NCI-H226 (cell line): ENCODE measurements around the gene CARD19.

Source experiments
- DNase-seq: peaks from one replicate; pipeline ENCODE4 v3.0.0-alpha.2; 2015

The CARD19 gene

GRCh38 chr9:93064392-93065134 is 31.5 kb upstream of the CARD19 start:
- DNase-seq: peak; percentile 39

DNA sequence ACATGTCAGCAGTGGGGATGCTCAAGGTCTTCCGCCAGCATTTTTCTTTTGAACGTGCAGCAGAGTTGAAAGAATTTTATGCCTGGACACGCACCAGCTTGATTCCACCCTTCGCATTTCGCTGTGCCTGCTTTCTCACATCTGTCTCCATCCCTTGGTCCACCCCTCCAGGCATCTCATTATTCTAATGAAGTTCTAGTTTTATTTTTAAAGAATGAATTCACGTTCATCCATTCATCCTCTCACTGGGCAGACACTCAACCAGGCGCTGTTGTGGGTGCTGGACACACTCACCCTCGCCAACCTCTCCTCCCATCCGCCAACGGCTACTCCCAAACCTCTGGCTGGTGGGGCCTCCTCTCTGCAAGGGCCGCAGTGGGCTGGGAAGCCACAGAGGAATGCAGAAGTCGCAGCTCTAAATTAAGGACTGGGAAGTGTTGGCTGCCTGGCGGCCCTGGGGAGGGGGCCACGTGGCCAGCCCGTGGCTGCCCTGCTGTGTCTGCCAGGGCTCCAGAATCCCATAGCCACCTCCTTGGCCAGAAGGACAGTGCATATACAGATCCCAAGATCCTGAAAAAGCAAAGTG is 30.8 kb upstream of the CARD19 start:
- DNase-seq: no peak

DNA sequence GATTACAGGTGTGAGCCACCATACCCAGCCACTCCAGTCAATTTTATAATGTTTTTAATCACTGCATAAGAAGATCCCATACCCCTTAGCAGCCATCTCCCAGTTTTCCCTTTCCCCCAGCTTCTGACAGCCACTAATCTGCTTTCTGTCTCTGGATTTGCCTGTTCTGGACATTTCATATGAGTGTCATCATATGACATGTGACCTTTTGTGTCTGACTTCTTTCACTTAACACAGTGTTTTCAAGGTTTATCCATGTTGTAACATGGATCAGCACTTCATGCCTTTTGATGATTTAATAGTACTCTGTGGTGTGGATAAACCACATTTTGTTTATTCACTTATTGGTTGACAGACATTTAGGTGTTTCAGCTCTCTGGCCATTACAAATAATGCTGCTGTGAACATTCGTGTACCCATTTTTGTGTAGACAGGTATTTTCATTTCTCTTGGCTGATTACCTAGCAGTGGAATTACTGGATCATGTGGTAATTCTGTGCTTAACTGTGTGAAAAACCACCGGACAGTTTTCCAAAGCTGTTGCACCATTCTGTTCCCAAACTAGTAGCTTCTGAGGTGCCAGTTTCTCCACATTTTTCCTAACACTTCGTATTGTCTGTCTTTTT is 28.9 kb upstream of the CARD19 start:
- DNase-seq: no peak

GRCh38 chr9:93068956-93069355 is 27.1 kb upstream of the CARD19 start:
- peak; percentile 70 for DNase-seq

DNA sequence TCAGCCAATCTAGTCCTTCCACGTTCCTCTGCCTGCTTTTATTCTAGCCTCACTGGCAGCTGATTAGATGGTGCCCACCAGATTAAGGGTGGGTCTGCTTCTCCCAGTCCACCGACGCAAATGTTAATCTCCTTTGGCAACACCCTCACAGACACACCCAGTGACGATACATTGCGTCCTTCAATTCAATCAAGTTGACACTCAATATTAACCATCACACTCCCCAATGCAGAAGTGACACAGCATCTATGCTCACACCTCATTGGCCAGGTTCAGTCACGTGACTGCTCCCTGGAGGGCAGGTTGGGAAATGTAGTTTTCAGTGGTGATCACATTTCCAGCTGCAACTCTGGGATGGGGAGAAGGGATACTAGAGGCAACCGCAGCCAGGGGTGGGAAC is 24.6 kb upstream of the CARD19 start:
- DNase-seq: peak; percentile 22

DNA sequence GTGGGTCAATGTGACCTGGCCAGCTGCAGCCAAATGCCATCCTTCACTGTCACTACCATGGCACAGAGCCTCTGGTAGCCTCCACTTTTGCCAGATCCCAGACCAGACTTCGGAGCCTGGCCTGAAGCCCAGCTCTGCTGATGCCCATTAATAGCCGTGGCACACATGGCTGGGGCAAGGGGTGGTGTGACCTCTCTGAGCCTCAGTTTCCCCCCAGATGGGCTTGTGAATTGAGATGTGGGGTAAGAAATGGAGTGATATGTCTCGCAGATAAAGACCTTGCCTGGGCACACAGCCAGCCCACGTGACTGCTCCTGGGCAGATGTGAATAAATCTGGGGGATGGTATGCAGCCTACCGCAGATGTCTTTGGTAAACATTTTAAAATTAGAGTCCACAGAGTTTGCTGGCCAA is 23.6 kb upstream of the CARD19 start:
- no peak for DNase-seq

DNA sequence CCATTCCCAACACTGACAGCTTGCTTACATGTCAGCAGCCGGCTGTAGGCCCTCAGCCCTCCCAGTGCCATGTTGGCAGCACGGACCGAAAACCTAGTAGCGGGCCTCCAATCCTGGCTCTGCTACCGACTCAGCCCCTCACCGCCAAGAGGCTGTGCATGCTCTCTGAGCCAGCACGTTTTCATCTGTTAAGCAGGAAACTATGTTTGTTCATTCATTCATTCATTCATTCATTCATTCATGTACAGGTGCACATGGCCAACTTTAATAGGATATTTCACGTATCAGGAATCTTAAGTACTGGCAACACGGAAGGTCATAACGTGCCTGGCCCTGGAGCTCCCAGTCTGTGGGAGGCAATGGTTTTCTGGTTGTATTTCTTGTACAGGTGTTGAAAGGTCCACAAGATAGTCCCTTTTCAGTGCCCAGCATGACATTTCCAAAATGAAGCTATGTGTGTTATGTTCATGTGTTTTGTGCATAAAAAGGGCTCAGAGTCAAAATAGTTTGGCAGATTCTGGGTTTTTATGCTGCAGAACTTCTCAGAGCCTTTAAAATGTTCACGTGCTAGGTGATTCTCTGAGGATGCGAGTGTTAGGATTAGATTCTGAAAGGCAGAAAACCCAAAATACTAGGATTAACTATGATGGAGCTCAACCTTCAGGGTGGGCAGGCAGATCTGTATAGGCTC is 19.8 kb upstream of the CARD19 start:
- no peak for DNase-seq

- no peak for DNase-seq
These were observed 19.3 kb upstream of the CARD19 start for GRCh38 chr9:93076792-93077128.

GRCh38 chr9:93077367-93077766 is 18.6 kb upstream of the CARD19 start:
- no peak for DNase-seq

- no peak for DNase-seq
These were observed 18.2 kb upstream of the CARD19 start for GRCh38 chr9:93077811-93078210.

- no peak for DNase-seq
These were observed 16.6 kb upstream of the CARD19 start for GRCh38 chr9:93079371-93079770.

GRCh38 chr9:93080406-93080805 is 15.6 kb upstream of the CARD19 start:
- no peak for DNase-seq

DNA sequence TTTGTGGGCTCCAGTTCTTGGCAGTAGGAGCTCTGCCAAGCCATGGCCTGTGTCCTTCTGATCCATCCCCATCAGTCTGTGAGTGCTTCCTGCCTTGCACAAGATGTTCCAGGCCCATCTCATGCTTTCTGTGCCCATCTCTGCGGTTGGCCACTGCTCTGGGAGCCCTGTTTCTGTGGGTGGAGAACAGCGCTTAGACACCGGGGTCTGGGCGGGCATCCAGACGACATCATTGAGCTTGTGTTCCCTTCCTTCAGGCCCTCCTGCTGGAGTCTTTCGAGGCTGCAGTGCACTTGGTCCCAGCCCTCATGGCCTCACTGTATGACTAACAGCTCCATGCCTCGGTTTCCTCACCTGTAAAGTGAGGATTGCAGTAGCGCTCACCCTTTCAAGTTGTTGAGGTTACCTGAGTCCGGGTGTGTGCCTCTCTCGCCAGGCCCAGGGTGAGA is 14.9 kb upstream of the CARD19 start:
- no peak for DNase-seq

GRCh38 chr9:93081931-93082330 is 14.1 kb upstream of the CARD19 start:
- peak; percentile 79 for DNase-seq

- DNase-seq: no peak
These were observed 13.1 kb upstream of the CARD19 start for GRCh38 chr9:93082841-93083411.

DNA sequence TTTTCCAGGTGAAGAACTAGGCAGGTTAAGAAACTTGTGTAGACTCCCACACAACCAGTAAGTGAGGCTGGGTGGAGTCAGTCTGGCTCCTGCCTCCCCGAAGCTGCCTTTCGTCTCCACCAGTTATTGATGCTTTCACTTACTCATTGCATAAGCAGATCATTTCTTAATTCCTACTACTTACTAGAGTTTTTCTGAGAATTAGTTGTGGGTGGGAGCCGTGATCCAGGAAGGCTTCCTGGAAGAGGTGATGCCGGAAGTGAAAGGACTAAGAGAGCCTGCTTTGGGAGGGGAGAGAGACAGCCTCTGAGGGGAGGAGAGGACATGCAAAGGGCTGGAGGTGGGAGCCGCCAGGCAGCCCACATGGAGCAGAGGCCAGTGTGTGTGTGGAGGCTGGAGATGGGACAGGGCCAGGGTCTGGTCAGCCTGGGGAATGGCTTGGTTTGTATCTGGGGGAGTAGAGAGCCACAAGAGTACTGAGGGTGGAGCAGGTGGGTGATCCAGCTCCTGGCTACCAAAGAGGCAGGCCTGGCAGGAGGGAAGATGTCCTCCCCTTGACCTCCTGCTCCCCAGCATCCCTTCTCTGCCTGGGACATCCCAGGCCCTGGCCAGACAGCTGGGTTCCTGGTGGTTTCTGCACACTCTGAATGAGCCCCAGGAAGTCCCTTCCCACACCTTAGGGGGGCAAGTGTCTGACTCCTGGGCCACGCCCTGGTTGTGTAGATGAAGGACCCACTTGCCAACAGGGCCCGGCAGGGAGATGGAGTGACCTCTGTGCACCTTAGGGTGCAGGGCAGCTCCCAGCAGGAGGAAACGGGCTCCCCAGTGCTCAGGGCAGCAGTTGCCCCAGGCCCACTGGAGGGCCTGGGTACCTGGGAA is 12.2 kb upstream of the CARD19 start:
- no peak for DNase-seq

GRCh38 chr9:93084471-93084881 is 11.5 kb upstream of the CARD19 start:
- no peak for DNase-seq

DNA sequence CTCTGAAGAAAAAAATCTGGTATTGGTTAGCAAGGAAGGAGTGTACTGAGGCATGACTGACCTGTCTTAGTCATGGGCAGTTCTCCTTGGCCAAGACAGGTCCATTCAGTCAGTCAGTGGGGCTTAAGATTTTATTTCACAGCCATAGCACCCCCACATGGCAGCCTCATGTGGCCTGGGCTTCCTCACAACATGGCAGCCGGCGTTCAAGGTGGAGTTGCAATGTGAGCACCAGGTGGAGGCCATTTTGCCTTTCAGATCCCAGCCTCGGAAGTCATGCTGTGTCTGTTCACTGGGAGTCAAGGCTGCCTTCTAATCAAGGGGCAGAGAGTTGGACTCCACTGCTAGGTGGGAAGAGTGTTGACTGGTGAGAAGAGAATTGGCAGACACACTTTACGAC is 10.3 kb upstream of the CARD19 start:
- no peak for DNase-seq

GRCh38 chr9:93086447-93087224 is 9.4 kb upstream of the CARD19 start:
- DNase-seq: no peak

DNA sequence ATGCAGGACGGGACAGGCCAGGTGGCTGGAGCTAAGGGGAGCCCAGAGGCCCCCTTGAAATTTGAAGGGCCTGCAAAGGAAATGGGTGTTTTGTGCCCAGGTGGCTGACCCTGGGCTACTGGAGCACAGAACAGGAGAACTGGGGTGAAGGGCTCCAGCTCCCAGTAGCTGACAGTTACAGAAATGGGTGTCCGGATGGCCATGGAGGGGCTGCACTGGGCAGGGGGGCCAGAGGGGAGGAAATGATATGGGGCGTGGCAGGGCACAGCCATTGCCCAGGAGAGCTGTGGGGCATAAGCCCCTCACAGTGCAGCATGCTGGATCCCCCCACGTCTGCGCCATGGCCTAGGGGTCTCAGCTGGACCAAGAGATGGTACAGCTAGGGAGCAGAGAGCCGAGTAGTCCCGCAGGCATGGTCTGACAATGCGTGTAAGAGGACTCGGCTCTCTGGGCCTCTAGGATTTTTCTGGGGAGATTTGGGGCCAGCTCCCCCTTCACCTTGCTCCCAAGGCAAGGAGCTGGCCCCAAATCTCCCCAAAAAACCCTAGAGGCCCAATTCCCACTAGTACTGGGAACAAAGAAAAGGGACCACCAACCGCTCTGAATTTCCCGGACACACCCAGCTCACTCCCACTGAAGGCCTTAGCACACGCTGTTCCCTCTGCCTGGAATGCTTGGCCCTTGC is 7.9 kb upstream of the CARD19 start:
- DNase-seq: no peak

GRCh38 chr9:93088656-93089015 is 7.4 kb upstream of the CARD19 start:
- no peak for DNase-seq
